WTC11 (cell line): Measurements from ENCODE around the gene ARAP3. TPM values are rescaled to one million over a fixed set of nuclear protein-coding genes. Genes with fewer than 3 reads are reported as not detected.

Source experiments
- ATAC-seq: fragments of 200-7000 bp; cut with Tn5 transposase; 2 replicates; pipeline ENCODE4 v1.10.0; 2021; ENCODE audit warnings: mild to moderate bottlenecking, moderate library complexity
- CTCF ChIA-PET: fragments of 300-600 bp; sonication (Branson Sonifier 250); formaldehyde crosslinking; loops from one replicate; lab custom pipeline; 2021; ENCODE audit warnings: antibody characterized with exemption; lab: Charles Lee
- POLR2A ChIA-PET: fragments of 350-600 bp; sonication (Branson Sonifier 250); formaldehyde crosslinking; loops from one replicate; lab custom pipeline; 2021; ENCODE audit warnings: antibody characterized with exemption; lab: Charles Lee
- DNase-seq: peaks from one replicate; pipeline ENCODE4 v3.0.0; 2021; ENCODE audit warnings: low spot score
- H3K27ac Mint-ChIP-seq: 2 replicates; pipeline ENCODE4 v1.8.0; 2021; ENCODE audit warnings: mixed read lengths
- H3K27me3 Mint-ChIP-seq: 2 replicates; pipeline ENCODE4 v1.8.0; 2021; ENCODE audit warnings: low read depth, mild to moderate bottlenecking, moderate library complexity, mixed read lengths
- H3K36me3 Mint-ChIP-seq: 2 replicates; pipeline ENCODE4 v1.8.0; 2021; ENCODE audit warnings: mixed read lengths
- H3K4me1 Mint-ChIP-seq: 2 replicates; pipeline ENCODE4 v1.8.0; 2022; ENCODE audit warnings: mixed read lengths
- H3K4me3 Mint-ChIP-seq: 2 replicates; pipeline ENCODE4 v1.8.0; 2021; ENCODE audit warnings: mild to moderate bottlenecking, moderate library complexity, mixed read lengths
- H3K9me3 Mint-ChIP-seq: 2 replicates; pipeline ENCODE4 v1.8.0; 2021; ENCODE audit warnings: mixed read lengths
- ATF1 ChIP-seq: sonication (generic); formaldehyde crosslinking; IDR thresholded peaks from 2 replicates; pipeline ENCODE4 v1.8.1; 2023; ENCODE audit warnings: mild to moderate bottlenecking, moderate library complexity, missing genetic modification reagents
- ATF6 ChIP-seq: sonication (generic); formaldehyde crosslinking; IDR thresholded peaks from 2 replicates; pipeline ENCODE4 v1.8.1; 2023; ENCODE audit warnings: mild to moderate bottlenecking, missing genetic modification reagents
- E2F5 ChIP-seq: sonication (generic); formaldehyde crosslinking; IDR thresholded peaks from 2 replicates; pipeline ENCODE4 v1.8.1; 2022; ENCODE audit warnings: mild to moderate bottlenecking, moderate library complexity, missing genetic modification reagents
- ELF4 ChIP-seq: sonication (generic); formaldehyde crosslinking; IDR thresholded peaks from 2 replicates; pipeline ENCODE4 v1.8.1; 2022; ENCODE audit warnings: low read depth, mild to moderate bottlenecking, moderate library complexity, missing genetic modification reagents
- EMX1 ChIP-seq: fragments of 250-450 bp; sonication (Bioruptor Pico); IDR thresholded peaks from 2 replicates; pipeline ENCODE4 v1.8.0; 2021; ENCODE audit warnings: mild to moderate bottlenecking
- FOXK1 ChIP-seq: sonication (generic); formaldehyde crosslinking; IDR thresholded peaks from 2 replicates; pipeline ENCODE4 v1.8.0; 2022; ENCODE audit warnings: mild to moderate bottlenecking, moderate library complexity, missing genetic modification reagents
- JUN ChIP-seq: sonication (generic); formaldehyde crosslinking; IDR thresholded peaks from 2 replicates; pipeline ENCODE4 v1.8.0; 2023; ENCODE audit warnings: mild to moderate bottlenecking, missing genetic modification reagents
- MLX ChIP-seq: sonication (generic); formaldehyde crosslinking; IDR thresholded peaks from 2 replicates; pipeline ENCODE4 v1.8.1; 2023; ENCODE audit warnings: mild to moderate bottlenecking, missing genetic modification reagents, moderate library complexity
- MXD4 ChIP-seq: fragments of 250-450 bp; sonication (Bioruptor Pico); IDR thresholded peaks from 2 replicates; pipeline ENCODE4 v1.8.0; 2021; ENCODE audit warnings: mild to moderate bottlenecking, moderate library complexity, borderline replicate concordance
- NFE2L1 ChIP-seq: sonication (generic); formaldehyde crosslinking; IDR thresholded peaks from 2 replicates; pipeline ENCODE4 v1.8.1; 2023; ENCODE audit warnings: missing genetic modification reagents
- NR1H2 ChIP-seq: sonication (generic); formaldehyde crosslinking; IDR thresholded peaks from 2 replicates; pipeline ENCODE4 v1.9.0; 2021; ENCODE audit warnings: mild to moderate bottlenecking, moderate library complexity, missing genetic modification reagents
- NR3C1 ChIP-seq: sonication (generic); formaldehyde crosslinking; conservative IDR thresholded peaks from 2 replicates; pipeline ENCODE4 v1.8.1; 2023; ENCODE audit warnings: low read depth, mild to moderate bottlenecking, missing genetic modification reagents
- RELA ChIP-seq: sonication (generic); formaldehyde crosslinking; IDR thresholded peaks from 2 replicates; pipeline ENCODE4 v1.8.1; 2022; ENCODE audit warnings: missing genetic modification reagents, mild to moderate bottlenecking, borderline replicate concordance
- SMAD4 ChIP-seq: sonication (generic); formaldehyde crosslinking; IDR thresholded peaks from 2 replicates; pipeline ENCODE4 v1.8.0; 2022; ENCODE audit warnings: mild to moderate bottlenecking, missing genetic modification reagents
- SOX15 ChIP-seq: fragments of 250-450 bp; sonication (Bioruptor Pico); IDR thresholded peaks from 2 replicates; pipeline ENCODE4 v1.9.0; 2021; ENCODE audit warnings: mild to moderate bottlenecking
- SP1 ChIP-seq: sonication (generic); formaldehyde crosslinking; conservative IDR thresholded peaks from 2 replicates; pipeline ENCODE4 v1.8.1; 2022; ENCODE audit warnings: missing genetic modification reagents
- TCF7 ChIP-seq: sonication (generic); formaldehyde crosslinking; IDR thresholded peaks from 2 replicates; pipeline ENCODE4 v1.8.0; 2022; ENCODE audit warnings: mild to moderate bottlenecking, low read depth, missing genetic modification reagents, moderate library complexity
- ZNF121 ChIP-seq: sonication (generic); formaldehyde crosslinking; IDR thresholded peaks from 2 replicates; pipeline ENCODE4 v1.8.0; 2023; ENCODE audit warnings: missing genetic modification reagents
- ZNF138 ChIP-seq: sonication (generic); formaldehyde crosslinking; conservative IDR thresholded peaks from 2 replicates; pipeline ENCODE4 v1.8.1; 2022; ENCODE audit warnings: mild to moderate bottlenecking, moderate library complexity, missing genetic modification reagents
- ZNF219 ChIP-seq: sonication (generic); formaldehyde crosslinking; IDR thresholded peaks from 2 replicates; pipeline ENCODE4 v1.8.0; 2023; ENCODE audit warnings: missing genetic modification reagents, mild to moderate bottlenecking, borderline replicate concordance
- ZNF281 ChIP-seq: sonication (generic); formaldehyde crosslinking; IDR thresholded peaks from 2 replicates; pipeline ENCODE4 v1.8.0; 2023; ENCODE audit warnings: mild to moderate bottlenecking, missing genetic modification reagents
- ZNF416 ChIP-seq: fragments of 250-450 bp; sonication (Bioruptor Pico); IDR thresholded peaks from 2 replicates; pipeline ENCODE4 v1.9.0; 2021; ENCODE audit warnings: mild to moderate bottlenecking, inconsistent platforms
- total RNA-seq: library from RNA; stranded (reverse); gene quantifications from 3 replicates; pipeline ENCODE4 v1.2.3, GENCODE V29; 2021
- TF ChIP-seq, protein P1 (sequence below): sonication (generic); formaldehyde crosslinking; conservative IDR thresholded peaks from 2 replicates; pipeline ENCODE4 v1.8.1; 2022; ENCODE audit warnings: mild to moderate bottlenecking, missing genetic modification reagents
- TF ChIP-seq, protein P2 (sequence below): fragments of 250-450 bp; sonication (Bioruptor Pico); conservative IDR thresholded peaks from 2 replicates; pipeline ENCODE4 v1.9.0; 2021; ENCODE audit warnings: mild to moderate bottlenecking
- TF ChIP-seq, protein P3 (sequence below): fragments of 250-450 bp; sonication (Bioruptor Pico); IDR thresholded peaks from 2 replicates; pipeline ENCODE4 v1.9.0; 2021; ENCODE audit warnings: moderate library complexity, mild to moderate bottlenecking, inconsistent platforms, borderline replicate concordance
- TF ChIP-seq, protein P4 (sequence below): sonication (generic); formaldehyde crosslinking; IDR thresholded peaks from 2 replicates; pipeline ENCODE4 v1.8.1; 2023; ENCODE audit warnings: mild to moderate bottlenecking, moderate library complexity, missing genetic modification reagents

The ARAP3 gene
- total RNA-seq, 1 experiment from 2014 or later = 60.4 TPM

- DNase-seq = peak; percentile 59
- ChIA-PET POLR2A (interaction anchor here (0.6 to 3.1 kb wide), 9 partner anchors 14 to 1964 kb away, joined by 3 to 36 read pairs (median 3); partner anchors contain the start of genes FCHSD1, HDAC3 and RELL2), CTCF (interaction anchor here (0.5 to 2.7 kb wide), 55 partner anchors 9 to 886 kb away, joined by 3 to 141 read pairs (median 6); partner anchors contain the start of genes DELE1, FCHSD1, HDAC3 and PCDHGA10)
- peak overlapping the region; percentile 95 for H3K4me3 Mint-ChIP-seq
- H3K9me3 Mint-ChIP-seq = no peaks in the 10 kb centered on the region
- peak overlapping the region; percentile 97 for H3K27ac Mint-ChIP-seq
- no peaks in the 10 kb centered on the region; the same call in 1 of the 2 replicates for H3K27me3 Mint-ChIP-seq
- H3K4me1 Mint-ChIP-seq = peaks cover 41% of the 10 kb centered on the region
- peaks cover 13% of the 10 kb centered on the region for H3K36me3 Mint-ChIP-seq
- ATAC-seq = peak; percentile 18
- TF ChIP-seq RELA (CRISPR knock-in tag) (no peak), ZNF138 (CRISPR knock-in tag) (no peak), ATF6 (0 out of 2 replicates have a peak, but pooled peaks have one; percentile 13), MXD4 (CRISPR knock-in tag) (no peak), ZNF121 (CRISPR knock-in tag) (no peak), ZNF219 (CRISPR knock-in tag) (no peak), NFE2L1 (peak; percentile 39; the same call in 1 of the 2 replicates), SOX15 (no peak), ATF1 (CRISPR knock-in tag) (no peak), EMX1 (CRISPR knock-in tag) (no peak), ELF4 (no peak), NR3C1 (CRISPR knock-in tag) (no peak), TCF7 (no peak), MLX (CRISPR knock-in tag) (no peak), NR1H2 (CRISPR knock-in tag) (no peak), E2F5 (no peak), JUN (no peak), SP1 (CRISPR knock-in tag) (peak; percentile 48; the same call in 1 of the 2 replicates), SMAD4 (no peak), ZNF281 (CRISPR knock-in tag) (no peak), ZNF416 (CRISPR knock-in tag) (no peak), FOXK1 (CRISPR knock-in tag) (no peak)
- TF ChIP-seq, protein P1, sequence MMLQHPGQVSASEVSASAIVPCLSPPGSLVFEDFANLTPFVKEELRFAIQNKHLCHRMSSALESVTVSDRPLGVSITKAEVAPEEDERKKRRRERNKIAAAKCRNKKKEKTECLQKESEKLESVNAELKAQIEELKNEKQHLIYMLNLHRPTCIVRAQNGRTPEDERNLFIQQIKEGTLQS (CRISPR knock-in tag) = no peak
- TF ChIP-seq, protein P2, sequence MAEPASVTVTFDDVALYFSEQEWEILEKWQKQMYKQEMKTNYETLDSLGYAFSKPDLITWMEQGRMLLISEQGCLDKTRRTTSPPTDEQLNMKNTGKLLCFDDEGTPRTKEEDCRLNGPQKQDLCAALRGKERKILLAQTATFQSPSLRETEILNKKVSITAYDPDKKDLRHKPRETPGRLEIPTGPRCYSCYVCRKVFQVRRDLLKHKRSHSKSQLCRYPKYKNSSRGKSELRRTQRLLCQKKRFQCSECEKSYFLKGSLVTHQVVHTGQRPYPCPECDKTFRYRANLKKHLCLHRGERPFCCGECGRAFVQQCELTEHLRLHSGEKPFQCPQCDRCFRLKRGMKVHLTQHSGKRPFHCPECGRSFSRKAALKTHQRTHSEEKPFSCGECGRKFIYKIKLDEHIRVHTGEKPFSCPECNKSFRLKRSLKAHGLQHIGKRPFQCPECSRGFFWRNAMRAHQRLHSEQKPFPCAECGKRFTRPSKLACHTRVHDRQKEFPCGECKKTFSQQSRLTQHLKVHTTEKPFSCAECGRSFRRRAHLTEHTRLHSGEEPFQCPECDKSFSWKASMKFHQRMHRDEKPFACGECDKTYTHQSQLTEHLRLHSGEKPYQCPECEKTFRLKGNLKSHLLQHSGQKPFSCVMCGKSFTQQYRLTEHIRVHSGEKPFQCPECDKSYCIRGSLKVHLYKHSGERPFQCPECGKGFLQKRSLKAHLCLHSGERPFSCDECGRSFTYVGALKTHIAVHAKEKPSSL (CRISPR knock-in tag) = no peak
- TF ChIP-seq, protein P3, sequence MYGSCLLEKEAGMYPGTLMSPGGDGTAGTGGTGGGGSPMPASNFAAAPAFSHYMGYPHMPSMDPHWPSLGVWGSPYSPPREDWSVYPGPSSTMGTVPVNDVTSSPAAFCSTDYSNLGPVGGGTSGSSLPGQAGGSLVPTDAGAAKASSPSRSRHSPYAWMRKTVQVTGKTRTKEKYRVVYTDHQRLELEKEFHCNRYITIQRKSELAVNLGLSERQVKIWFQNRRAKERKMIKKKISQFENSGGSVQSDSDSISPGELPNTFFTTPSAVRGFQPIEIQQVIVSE (CRISPR knock-in tag) = no peak
- TF ChIP-seq, protein P4, sequence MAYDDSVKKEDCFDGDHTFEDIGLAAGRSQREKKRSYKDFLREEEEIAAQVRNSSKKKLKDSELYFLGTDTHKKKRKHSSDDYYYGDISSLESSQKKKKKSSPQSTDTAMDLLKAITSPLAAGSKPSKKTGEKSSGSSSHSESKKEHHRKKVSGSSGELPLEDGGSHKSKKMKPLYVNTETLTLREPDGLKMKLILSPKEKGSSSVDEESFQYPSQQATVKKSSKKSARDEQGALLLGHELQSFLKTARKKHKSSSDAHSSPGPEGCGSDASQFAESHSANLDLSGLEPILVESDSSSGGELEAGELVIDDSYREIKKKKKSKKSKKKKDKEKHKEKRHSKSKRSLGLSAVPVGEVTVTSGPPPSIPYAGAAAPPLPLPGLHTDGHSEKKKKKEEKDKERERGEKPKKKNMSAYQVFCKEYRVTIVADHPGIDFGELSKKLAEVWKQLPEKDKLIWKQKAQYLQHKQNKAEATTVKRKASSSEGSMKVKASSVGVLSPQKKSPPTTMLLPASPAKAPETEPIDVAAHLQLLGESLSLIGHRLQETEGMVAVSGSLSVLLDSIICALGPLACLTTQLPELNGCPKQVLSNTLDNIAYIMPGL (CRISPR knock-in tag) = no peak
Observed at GRCh38 chr5:141618030-141618803, 63.8 kb downstream of the ARAP3 start.
